ENCODE results near the gene GSN. TPM values are rescaled to one million over a fixed set of nuclear protein-coding genes. Genes with fewer than 3 reads are reported as not detected.

The GSN gene
- total and polyA plus RNA-seq, 3 experiments from 2014 or later: 4.1 to 6.3 (median 4.2) TPM

GRCh38 chr9:121278477-121279261 lies 10.7 kb downstream of the GSN start:
- no peak overlapping the region for H3K4me3 ChIP-seq (ENCODE audit: low read length)
- DNase-seq: peak in 1 of 5 donors; percentile 15
- no peaks in the 10 kb centered on the region for H3K27me3 ChIP-seq (ENCODE audit: insufficient read depth, low read length, poor library complexity, severe bottlenecking)
- Mint-ChIP-seq H3K4me3 (no peak overlapping the region), H3K27ac (peak overlapping the region in 1 of 8 donors; percentile 15), H3K9me3 (no peaks in the 10 kb centered on the region), H3K27me3 (peaks cover 0 to 3% of the 10 kb centered on the region in 2 donors), H3K36me3 (peaks cover 0 to 2% (median 0%) of the 10 kb centered on the region in 3 donors), H3K4me1 (peaks cover 4 to 5% (median 4%) of the 10 kb centered on the region in 3 donors)
- H3K27ac ChIP-seq (ENCODE audit: low read depth, low read length): no peak overlapping the region
- no peaks in the 10 kb centered on the region for H3K9me3 ChIP-seq (ENCODE audit: low read length)
- ChIA-PET POLR2A (no interaction called here), CTCF (interaction anchor here (0.6 to 1.4 kb wide), 8 partner anchors 8 to 206 kb away, joined by 3 to 15 read pairs (median 4); partner anchors contain the start of gene GSN)
- no peaks in the 10 kb centered on the region for H3K4me1 ChIP-seq (ENCODE audit: insufficient read depth, low read length)
- no peaks in the 10 kb centered on the region for H3K36me3 ChIP-seq (ENCODE audit: insufficient read depth, low read length)

DNA sequence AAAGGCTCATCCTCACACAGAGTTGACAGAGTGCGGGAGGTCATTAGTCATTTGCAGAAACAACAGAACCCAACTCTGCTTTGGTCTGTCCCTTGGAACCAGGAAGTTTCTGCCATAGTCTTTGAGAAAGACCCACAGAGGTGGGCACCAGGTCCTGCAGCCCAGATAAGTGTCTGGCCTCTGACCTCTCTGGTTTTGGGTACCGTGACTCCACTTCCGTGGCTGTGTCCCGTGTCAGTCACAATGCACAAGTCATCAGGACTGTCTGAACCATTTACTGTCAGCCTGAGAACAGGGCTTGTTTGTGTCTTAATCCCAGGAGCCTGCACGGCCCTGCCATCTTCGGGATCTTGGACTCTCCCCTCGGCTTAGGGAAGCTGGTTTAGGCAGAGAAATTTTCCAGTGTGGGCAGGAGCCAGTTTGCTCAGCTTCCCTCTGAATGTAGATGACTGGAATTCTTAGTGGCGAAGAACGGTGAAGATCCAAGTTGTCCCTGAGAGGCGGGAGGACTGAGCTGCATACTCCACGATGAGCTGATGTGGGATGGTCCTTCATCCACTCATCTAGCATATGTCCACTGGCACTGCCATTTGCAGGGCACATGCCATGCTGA lies 11.9 kb downstream of the GSN start:
- Histone ChIP-seq H3K9me3 (ENCODE audit: low read length) (no peaks in the 10 kb centered on the region), H3K27me3 (ENCODE audit: insufficient read depth, low read length, poor library complexity, severe bottlenecking) (no peaks in the 10 kb centered on the region), H3K27ac (ENCODE audit: low read depth, low read length) (no peak overlapping the region), H3K4me1 (ENCODE audit: insufficient read depth, low read length) (no peaks in the 10 kb centered on the region), H3K4me3 (ENCODE audit: low read length) (no peak overlapping the region), H3K36me3 (ENCODE audit: insufficient read depth, low read length) (no peaks in the 10 kb centered on the region)
- H3K4me3 Mint-ChIP-seq: no peak overlapping the region
- H3K27me3 Mint-ChIP-seq: peaks cover 0 to 3% of the 10 kb centered on the region in 2 donors
- ChIA-PET CTCF (interaction anchor here (1.1 kb wide), 1 partner anchor 40 kb away, joined by 3 read pairs; no protein-coding TSS in a partner anchor), POLR2A (no interaction called here)
- no peak for DNase-seq
- no peaks in the 10 kb centered on the region for H3K9me3 Mint-ChIP-seq
- H3K36me3 Mint-ChIP-seq: peaks cover 0 to 2% (median 0%) of the 10 kb centered on the region in 3 donors
- peaks cover 4 to 5% (median 4%) of the 10 kb centered on the region in 3 donors for H3K4me1 Mint-ChIP-seq
- H3K27ac Mint-ChIP-seq: no peak overlapping the region

DNA sequence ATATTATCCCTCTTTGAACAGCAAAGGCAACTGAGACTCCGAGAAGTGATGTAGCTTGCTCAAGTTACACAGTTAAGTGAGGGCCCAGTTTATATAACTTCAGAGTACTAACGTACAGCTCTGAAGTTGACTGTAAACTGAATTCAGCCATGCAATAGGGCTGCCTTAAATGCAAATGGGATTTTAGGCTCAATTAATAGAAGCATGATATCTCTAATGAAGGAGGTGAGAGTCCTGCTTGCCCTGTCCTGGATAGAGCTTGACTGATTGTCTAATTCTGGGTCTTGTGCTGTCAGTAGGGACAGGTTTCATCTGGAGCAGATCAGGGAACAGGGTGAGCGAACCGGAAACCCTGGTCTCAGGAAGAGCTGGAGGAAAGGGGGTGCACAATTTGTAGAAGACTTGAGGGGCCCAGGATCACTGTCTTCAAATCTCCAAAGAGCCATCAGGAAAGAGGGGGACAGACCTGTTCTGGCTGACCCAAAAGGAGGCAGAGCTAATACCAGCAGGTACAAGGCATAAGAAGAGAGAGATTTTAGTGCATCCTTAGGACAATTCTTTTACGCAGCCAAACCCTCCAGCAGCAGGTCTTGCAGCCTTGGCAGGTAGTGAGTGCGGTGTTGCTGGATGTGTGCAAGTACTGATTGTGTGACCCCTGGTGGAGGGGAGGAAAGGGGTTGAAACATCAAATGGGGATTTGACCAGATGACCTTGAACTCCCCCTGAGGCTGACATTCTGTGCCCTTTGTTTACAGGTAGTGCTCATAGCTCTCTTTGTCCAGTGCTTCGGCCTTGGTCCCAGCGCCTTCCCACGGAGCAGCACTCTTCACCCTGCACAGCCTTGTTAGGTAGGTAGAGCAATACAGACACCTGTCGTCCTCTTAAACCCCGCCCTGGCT lies 13.0 kb downstream of the GSN start:
- Mint-ChIP-seq H3K4me3 (no peak overlapping the region), H3K9me3 (no peaks in the 10 kb centered on the region), H3K27me3 (peaks cover 0 to 3% of the 10 kb centered on the region in 2 donors), H3K27ac (peak overlapping the region in 2 of 8 donors; percentile 1 to 44), H3K36me3 (peaks cover 0 to 2% (median 0%) of the 10 kb centered on the region in 3 donors), H3K4me1 (peaks cover 4 to 5% (median 4%) of the 10 kb centered on the region in 3 donors)
- Histone ChIP-seq H3K27ac (ENCODE audit: low read depth, low read length) (no peak overlapping the region), H3K27me3 (ENCODE audit: insufficient read depth, low read length, poor library complexity, severe bottlenecking) (no peaks in the 10 kb centered on the region), H3K4me1 (ENCODE audit: insufficient read depth, low read length) (no peaks in the 10 kb centered on the region), H3K9me3 (ENCODE audit: low read length) (no peaks in the 10 kb centered on the region), H3K4me3 (ENCODE audit: low read length) (no peak overlapping the region), H3K36me3 (ENCODE audit: insufficient read depth, low read length) (no peaks in the 10 kb centered on the region)
- POLR2A ChIA-PET: no interaction called here
- CTCF ChIA-PET: interaction anchor here (1.0 to 1.1 kb wide), 2 partner anchors 9 to 39 kb away, joined by 3 to 5 read pairs; no protein-coding TSS in a partner anchor
- no peak for DNase-seq

DNA sequence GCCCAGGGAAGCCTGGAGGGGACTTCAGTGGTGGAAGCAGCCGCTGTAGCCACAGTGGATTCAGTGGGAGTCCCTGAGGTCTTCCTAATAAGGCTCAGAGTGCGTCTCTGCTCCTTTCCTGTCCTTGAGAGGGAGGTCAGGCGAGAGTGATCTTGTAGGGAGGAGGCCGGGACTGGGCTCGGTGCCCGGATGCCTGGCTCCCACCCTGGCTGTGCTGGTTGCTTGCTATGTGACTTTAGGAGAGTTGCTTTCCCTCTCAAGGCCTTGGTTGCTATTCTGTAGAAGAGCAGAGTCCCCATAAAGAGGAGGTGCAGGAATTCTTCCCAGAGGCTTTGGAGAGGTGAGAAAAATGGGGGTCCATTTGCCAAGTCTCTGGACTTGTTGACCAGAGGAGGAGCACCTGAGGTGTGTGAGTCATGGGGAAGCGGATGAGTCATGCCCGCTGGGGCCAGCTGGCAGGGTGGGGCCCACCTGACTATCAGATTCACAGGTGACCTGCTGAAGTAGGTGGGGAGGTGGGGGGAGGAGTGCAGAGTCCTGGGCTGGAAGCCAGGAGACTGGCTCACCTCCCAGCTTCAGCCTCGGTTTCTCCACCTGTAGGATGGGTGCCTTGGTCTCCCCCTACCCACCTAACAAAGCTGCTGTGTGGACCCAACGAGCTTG lies 13.8 kb downstream of the GSN start:
- Histone ChIP-seq H3K36me3 (ENCODE audit: insufficient read depth, low read length) (no peaks in the 10 kb centered on the region), H3K27me3 (ENCODE audit: insufficient read depth, low read length, poor library complexity, severe bottlenecking) (no peaks in the 10 kb centered on the region), H3K4me3 (ENCODE audit: low read length) (no peak overlapping the region), H3K9me3 (ENCODE audit: low read length) (no peaks in the 10 kb centered on the region), H3K4me1 (ENCODE audit: insufficient read depth, low read length) (no peaks in the 10 kb centered on the region), H3K27ac (ENCODE audit: low read depth, low read length) (no peak overlapping the region)
- H3K27ac Mint-ChIP-seq: no peak overlapping the region
- DNase-seq: no peak
- peaks cover 0 to 3% of the 10 kb centered on the region in 2 donors for H3K27me3 Mint-ChIP-seq
- peaks cover 0 to 2% (median 0%) of the 10 kb centered on the region in 3 donors for H3K36me3 Mint-ChIP-seq
- no peaks in the 10 kb centered on the region for H3K9me3 Mint-ChIP-seq
- no peak overlapping the region for H3K4me3 Mint-ChIP-seq
- POLR2A ChIA-PET: no interaction called here
- CTCF ChIA-PET: no interaction called here
- peaks cover 4 to 5% (median 4%) of the 10 kb centered on the region in 3 donors for H3K4me1 Mint-ChIP-seq

GRCh38 chr9:121282277-121283079 lies 14.5 kb downstream of the GSN start:
- peaks cover 0 to 3% of the 10 kb centered on the region in 2 donors for H3K27me3 Mint-ChIP-seq
- no peak overlapping the region for H3K27ac ChIP-seq (ENCODE audit: low read depth, low read length)

GRCh38 chr9:121283080-121283398 lies 15.1 kb downstream of the GSN start:
- H3K27ac Mint-ChIP-seq: no peak overlapping the region
- H3K4me3 Mint-ChIP-seq: no peak overlapping the region
- Histone ChIP-seq H3K4me1 (ENCODE audit: insufficient read depth, low read length) (no peaks in the 10 kb centered on the region), H3K27ac (ENCODE audit: low read depth, low read length) (no peak overlapping the region), H3K4me3 (ENCODE audit: low read length) (no peak overlapping the region), H3K27me3 (ENCODE audit: insufficient read depth, low read length, poor library complexity, severe bottlenecking) (no peaks in the 10 kb centered on the region), H3K36me3 (ENCODE audit: insufficient read depth, low read length) (no peaks in the 10 kb centered on the region), H3K9me3 (ENCODE audit: low read length) (no peaks in the 10 kb centered on the region)
- no peaks in the 10 kb centered on the region for H3K9me3 Mint-ChIP-seq
- POLR2A ChIA-PET: no interaction called here
- H3K4me1 Mint-ChIP-seq: peaks cover 4 to 5% (median 4%) of the 10 kb centered on the region in 3 donors
- DNase-seq: no peak
- CTCF ChIA-PET: interaction anchor here (2.8 kb wide), 1 partner anchor 37 kb away, joined by 8 read pairs; no protein-coding TSS in a partner anchor
- H3K36me3 Mint-ChIP-seq: peaks cover 0 to 2% (median 0%) of the 10 kb centered on the region in 3 donors
- H3K27me3 Mint-ChIP-seq: peaks cover 0 to 3% of the 10 kb centered on the region in 2 donors

More at GRCh38 chr9:121282277-121283079, 14.5 kb downstream of the GSN start:
- no peak overlapping the region for H3K4me3 Mint-ChIP-seq
- peaks cover 4 to 5% (median 4%) of the 10 kb centered on the region in 3 donors for H3K4me1 Mint-ChIP-seq
- peak overlapping the region in 1 of 8 donors; percentile 77 for H3K27ac Mint-ChIP-seq
- ChIA-PET CTCF (interaction anchor here (2.8 kb wide), 1 partner anchor 38 kb away, joined by 8 read pairs; no protein-coding TSS in a partner anchor), POLR2A (no interaction called here)
- no peaks in the 10 kb centered on the region for H3K27me3 ChIP-seq (ENCODE audit: insufficient read depth, low read length, poor library complexity, severe bottlenecking)
- H3K36me3 Mint-ChIP-seq: peaks cover 0 to 2% (median 0%) of the 10 kb centered on the region in 3 donors
- no peaks in the 10 kb centered on the region for H3K9me3 ChIP-seq (ENCODE audit: low read length)
- no peak for DNase-seq
- H3K9me3 Mint-ChIP-seq: no peaks in the 10 kb centered on the region
- H3K36me3 ChIP-seq (ENCODE audit: insufficient read depth, low read length): no peaks in the 10 kb centered on the region
- H3K4me1 ChIP-seq (ENCODE audit: insufficient read depth, low read length): no peaks in the 10 kb centered on the region
- no peak overlapping the region for H3K4me3 ChIP-seq (ENCODE audit: low read length)
